Measurements from ENCODE around the gene KAT14.
"Not testable (repeated sequence)": the region's sequence is repeated elsewhere in the genome, so short reads cannot be mapped to it uniquely, and the experiment has no call there.

The KAT14 gene

DNA sequence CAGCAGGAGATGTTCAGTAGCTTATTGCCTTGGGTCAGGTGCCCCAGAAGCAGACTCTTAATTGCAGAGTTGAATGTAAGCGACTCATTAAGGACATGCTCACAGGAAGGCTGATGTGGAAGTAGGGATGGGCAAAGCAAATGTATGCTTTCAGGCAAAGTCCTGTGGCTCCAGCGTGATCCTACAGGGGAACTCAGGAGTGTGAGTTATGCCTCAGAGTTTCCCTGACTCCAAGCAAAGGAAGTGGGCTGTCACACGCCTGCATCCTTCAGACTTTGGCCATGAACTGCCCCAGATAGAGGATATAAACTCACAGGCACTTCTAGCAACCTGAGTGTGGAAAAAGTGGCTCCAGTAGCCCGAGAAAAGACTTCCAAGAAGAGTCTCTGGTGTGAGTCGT lies 85.7 kb downstream of the KAT14 start:
- Mint-ChIP-seq H3K9me3 (peaks cover 6% of the 10 kb centered on the region), H3K27ac (peak overlapping the region; percentile 46 to 89 (median 82)), H3K4me1 (peaks cover 49% of the 10 kb centered on the region), H3K36me3 (ENCODE audit: low read depth) (no peaks in the 10 kb centered on the region), H3K4me3 (no peak overlapping the region), H3K27me3 (ENCODE audit: low read depth) (no peaks in the 10 kb centered on the region)
- TF ChIP-seq CTCF (IDR thresholded peaks at IDR 0.05; ENCODE audit: unreplicated experiment in 3 of 3) = no peak

- Mint-ChIP-seq H3K36me3 (ENCODE audit: low read depth) (no peaks in the 10 kb centered on the region), H3K4me3 (peak overlapping the region in 2 of 3 experiments; percentile 13 to 30), H3K9me3 (peaks cover 6% of the 10 kb centered on the region), H3K27me3 (ENCODE audit: low read depth) (no peaks in the 10 kb centered on the region), H3K27ac (peak overlapping the region; percentile 47 to 89 (median 82)), H3K4me1 (peaks cover 49% of the 10 kb centered on the region)
- TF ChIP-seq CTCF (IDR thresholded peaks at IDR 0.05; ENCODE audit: unreplicated experiment in 3 of 3) = no peak
These were observed 87.4 kb downstream of the KAT14 start for GRCh38 chr20:18224968-18225568.

- Mint-ChIP-seq H3K4me3 (no peak overlapping the region), H3K36me3 (ENCODE audit: low read depth) (no peaks in the 10 kb centered on the region), H3K27ac (peak overlapping the region; percentile 47 to 89 (median 82)), H3K27me3 (ENCODE audit: low read depth) (no peaks in the 10 kb centered on the region), H3K9me3 (peaks cover 4% of the 10 kb centered on the region), H3K4me1 (peaks cover 49% of the 10 kb centered on the region)
- no peak for TF ChIP-seq CTCF (IDR thresholded peaks at IDR 0.05; ENCODE audit: unreplicated experiment in 3 of 3)
These were observed 88.0 kb downstream of the KAT14 start for GRCh38 chr20:18225632-18226031.

- peaks cover 39% of the 10 kb centered on the region for H3K4me1 Mint-ChIP-seq
- not testable (repeated sequence) for H3K36me3 Mint-ChIP-seq (ENCODE audit: low read depth); H3K9me3 Mint-ChIP-seq; H3K27ac Mint-ChIP-seq; H3K4me3 Mint-ChIP-seq; H3K27me3 Mint-ChIP-seq (ENCODE audit: low read depth)
These were observed 89.1 kb downstream of the KAT14 start for GRCh38 chr20:18226741-18227140.

GRCh38 chr20:18233408-18233943 lies 95.8 kb downstream of the KAT14 start:
- Mint-ChIP-seq H3K4me3 (no peak overlapping the region), H3K27me3 (ENCODE audit: low read depth) (no peaks in the 10 kb centered on the region), H3K9me3 (no peaks in the 10 kb centered on the region), H3K36me3 (ENCODE audit: low read depth) (no peaks in the 10 kb centered on the region), H3K4me1 (no peaks in the 10 kb centered on the region), H3K27ac (no peak overlapping the region)
- no peak for TF ChIP-seq CTCF (IDR thresholded peaks at IDR 0.05; ENCODE audit: unreplicated experiment in 3 of 3)
